Hypothalamus (tissue), 51 donors: ENCODE measurements around the gene PLEKHG4B.
A peak's percentile ranks its signal among the peaks of the same experiment; 100 is the strongest.

Experiments used
- DNase-seq, 51 donors: peaks; one replicate each; lab custom pipeline; 2025; lab: John Stamatoyannopoulos, UW

PLEKHG4B gene

GRCh38 chr5:166441-167372 lies 74.7 kb downstream of the PLEKHG4B start:
- DNase-seq: no peak

- DNase-seq: no peak
Observed at GRCh38 chr5:167511-167910, 75.5 kb downstream of the PLEKHG4B start.

GRCh38 chr5:167982-168660 lies 76.2 kb downstream of the PLEKHG4B start:
- DNase-seq: no peak

DNA sequence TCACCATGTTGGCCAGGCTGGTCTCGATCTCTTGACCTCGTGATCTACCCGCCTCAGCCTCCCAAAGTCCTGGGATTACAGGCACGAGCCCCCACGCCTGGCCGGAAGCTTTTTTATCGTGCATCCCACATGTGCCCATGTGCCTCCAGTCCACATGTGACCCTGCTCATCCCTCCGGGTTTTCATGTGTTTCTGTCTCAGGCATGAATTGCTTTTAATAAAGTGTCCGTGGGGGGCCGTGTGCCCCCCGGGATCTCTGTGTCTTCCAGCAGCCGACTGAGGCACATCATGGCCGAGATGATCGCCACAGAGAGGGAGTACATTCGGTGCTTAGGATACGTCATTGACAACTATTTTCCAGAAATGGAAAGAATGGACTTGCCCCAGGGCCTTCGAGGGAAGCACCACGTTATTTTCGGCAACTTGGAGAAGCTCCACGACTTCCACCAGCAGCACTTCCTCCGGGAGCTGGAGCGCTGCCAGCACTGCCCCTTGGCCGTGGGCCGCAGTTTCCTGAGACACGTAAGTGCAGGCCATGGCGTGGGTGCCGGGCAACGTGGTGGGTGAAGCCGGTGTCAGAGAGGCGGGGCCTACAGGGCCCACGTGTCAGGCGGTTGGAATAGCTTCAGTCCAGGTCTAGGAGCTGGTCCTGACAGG lies 77.2 kb downstream of the PLEKHG4B start:
- DNase-seq: peak in 1 of 51 donors; percentile 15

GRCh38 chr5:169728-170094 lies 77.7 kb downstream of the PLEKHG4B start:
- DNase-seq: no peak

DNA sequence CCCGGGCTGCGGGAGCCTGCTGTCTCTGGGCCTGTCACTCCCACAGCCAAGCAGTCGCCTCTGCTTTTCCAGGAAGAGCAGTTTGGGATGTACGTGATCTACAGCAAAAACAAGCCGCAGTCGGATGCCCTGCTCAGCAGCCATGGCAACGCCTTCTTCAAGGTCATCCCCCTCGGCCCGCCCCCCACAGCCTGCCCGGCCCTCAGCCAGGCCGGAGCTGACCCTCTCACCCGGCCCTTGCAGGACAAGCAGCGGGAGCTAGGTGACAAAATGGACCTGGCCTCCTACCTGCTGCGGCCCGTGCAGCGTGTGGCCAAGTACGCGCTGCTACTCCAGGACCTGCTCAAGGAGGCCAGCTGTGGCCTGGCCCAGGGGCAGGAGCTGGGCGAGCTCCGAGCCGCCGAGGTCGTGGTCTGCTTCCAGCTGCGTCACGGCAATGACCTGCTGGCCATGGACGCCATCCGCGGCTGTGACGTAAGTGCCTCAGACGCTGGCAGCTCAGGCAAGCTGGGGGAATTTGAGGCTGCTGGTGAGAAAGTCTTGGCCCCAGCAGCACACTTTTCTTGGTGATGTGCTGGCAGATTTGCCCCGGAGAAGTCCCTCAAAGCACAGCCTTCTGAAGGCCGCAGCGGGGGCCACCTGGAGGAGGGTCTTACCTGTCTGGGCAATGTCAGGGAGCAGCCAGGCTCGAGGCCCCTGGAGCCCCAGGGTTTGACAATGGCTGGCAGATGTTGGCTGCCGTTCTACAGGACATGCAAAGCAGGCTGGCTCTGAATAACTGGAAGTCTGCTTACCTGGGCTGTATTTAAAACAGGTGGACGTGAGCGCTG lies 79.2 kb downstream of the PLEKHG4B start:
- DNase-seq: no peak

GRCh38 chr5:171801-172331 lies 79.9 kb downstream of the PLEKHG4B start:
- DNase-seq: no peak

DNA sequence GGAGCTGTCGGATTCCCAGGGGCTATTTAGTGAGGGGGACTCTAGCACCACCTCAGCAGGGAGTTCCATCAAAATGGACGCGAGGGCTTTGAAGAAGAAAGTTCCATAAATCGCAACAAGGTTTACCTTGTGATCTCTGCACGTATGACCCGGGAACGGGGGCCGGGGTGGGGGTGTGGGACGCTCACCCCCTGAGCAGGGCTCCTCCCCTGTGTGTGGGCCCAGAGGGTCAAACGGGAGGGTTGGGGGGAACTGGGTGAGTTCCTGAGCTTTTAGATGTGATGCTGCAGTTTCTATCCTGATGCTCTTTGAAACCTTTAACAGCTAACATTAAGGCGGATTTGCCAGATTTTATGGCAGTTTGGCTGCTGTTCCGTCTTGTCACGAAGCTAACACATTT lies 80.5 kb downstream of the PLEKHG4B start:
- DNase-seq: no peak

- DNase-seq: no peak
Observed at GRCh38 chr5:172841-173251, 80.9 kb downstream of the PLEKHG4B start.

GRCh38 chr5:173392-174290 lies 81.7 kb downstream of the PLEKHG4B start:
- DNase-seq: no peak

DNA sequence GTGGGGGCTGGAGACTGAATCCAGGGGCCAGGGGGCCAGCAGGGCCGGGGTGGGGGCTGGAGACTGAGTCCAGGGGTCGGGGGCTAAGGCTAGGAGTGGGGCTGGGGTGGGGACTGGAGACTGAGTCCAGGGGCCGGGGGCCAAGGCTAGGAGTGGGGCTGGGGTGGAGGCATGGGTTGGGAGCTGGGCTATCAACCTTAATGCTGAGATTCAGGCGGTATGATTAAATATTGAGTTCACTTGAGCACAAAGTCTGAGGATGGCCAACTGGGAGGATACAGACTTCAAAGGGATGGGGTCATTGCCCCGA lies 82.3 kb downstream of the PLEKHG4B start:
- DNase-seq: no peak

DNA sequence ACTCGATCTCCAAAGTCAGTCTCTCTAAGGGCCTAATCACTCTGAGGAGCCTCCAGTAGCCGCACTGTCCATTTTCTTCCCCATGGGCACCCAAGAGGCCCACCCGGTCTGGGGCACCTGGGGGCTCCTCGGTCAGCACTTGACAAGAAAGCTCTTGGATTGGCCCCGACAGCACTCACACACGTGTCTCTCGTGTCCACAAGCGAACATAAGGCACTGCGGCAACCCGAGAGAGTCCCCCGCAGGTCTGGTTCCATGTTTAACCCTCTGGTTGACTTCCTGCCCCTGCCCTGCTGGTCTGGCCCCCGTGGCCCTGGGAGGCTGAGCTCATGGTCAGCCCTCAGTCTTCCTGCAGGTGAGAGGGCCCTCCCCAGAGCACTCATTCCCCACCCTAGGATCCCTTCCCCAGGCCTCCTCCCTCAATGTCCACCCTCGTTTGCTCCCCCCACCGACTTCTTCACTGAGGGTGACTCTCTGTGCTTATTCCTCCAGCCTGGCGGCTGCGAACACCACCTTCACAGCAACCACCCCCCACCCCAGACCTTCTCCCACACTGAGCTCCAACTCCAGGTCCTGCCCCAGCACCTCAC lies 83.0 kb downstream of the PLEKHG4B start:
- DNase-seq: no peak

GRCh38 chr5:176296-176823 lies 84.4 kb downstream of the PLEKHG4B start:
- no peak for DNase-seq

DNA sequence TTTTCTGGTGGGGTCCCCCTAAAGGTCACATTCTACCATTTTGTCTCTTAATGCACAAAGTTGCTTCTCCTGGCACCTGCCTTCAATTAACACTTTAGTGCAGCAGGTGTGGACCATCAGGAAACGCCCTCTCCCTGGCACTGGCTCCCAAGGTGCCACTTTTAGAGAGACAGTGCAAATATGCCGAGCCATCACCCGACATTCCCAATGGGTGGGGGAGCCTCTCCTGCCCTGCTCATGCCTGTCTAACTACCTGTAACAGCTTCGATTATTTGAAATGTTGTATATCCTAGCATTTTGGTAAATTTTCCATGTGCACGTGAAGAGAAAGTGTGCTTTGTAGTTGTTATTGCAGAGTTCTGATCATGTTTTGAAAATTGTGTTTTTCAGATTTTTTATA lies 86.1 kb downstream of the PLEKHG4B start:
- DNase-seq: no peak

DNA sequence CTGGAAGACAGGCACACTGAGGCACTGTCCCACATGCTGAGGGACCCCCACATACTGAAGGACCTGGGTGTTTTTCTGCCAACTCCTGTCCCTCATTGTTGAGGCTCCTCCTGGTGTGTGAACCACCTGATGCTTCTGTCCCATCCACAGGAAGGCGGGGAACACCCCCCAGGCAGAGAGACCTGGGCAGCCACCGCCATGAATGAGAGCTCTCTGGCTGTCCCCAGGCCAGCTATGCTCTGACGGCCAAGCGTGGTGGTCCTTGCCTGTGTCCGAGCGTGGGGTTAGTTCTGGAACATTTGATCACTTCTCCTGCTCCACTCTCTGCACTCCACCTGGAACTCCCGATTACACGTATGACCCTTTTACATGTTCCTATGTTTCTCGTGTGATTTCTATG lies 87.4 kb downstream of the PLEKHG4B start:
- DNase-seq: no peak

DNA sequence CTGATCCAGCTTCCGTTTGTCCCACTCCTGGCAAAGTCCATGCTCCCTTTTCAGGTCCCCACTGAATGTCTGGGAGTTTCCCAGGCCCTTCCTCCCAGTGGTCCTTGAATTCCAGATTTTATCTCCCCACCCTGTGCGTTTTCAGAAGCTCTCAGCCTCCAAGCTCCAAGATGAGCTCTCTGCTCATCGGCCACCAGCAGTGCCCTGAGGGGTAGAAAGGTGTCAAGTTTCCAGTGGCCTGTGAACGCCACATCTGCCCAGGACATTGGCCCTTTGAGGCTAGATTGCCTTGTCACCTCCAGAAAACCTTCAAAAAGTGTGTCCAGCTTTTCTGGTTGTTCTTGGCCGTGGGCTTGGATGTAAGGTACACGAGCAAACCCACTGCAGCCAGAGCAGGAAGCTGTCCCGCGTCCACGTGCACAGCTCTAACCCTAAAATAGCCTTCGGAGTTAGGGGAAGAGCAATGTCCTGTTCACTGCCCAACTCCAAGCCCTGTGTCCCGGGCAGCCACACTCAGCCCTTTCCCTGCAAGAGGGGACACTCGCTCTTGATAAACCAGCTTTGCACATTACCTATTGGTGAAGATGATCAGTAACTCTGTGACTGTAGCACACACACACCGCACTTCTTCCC lies 88.4 kb downstream of the PLEKHG4B start:
- no peak for DNase-seq

GRCh38 chr5:181160-181559 lies 89.2 kb downstream of the PLEKHG4B start:
- DNase-seq: no peak

DNA sequence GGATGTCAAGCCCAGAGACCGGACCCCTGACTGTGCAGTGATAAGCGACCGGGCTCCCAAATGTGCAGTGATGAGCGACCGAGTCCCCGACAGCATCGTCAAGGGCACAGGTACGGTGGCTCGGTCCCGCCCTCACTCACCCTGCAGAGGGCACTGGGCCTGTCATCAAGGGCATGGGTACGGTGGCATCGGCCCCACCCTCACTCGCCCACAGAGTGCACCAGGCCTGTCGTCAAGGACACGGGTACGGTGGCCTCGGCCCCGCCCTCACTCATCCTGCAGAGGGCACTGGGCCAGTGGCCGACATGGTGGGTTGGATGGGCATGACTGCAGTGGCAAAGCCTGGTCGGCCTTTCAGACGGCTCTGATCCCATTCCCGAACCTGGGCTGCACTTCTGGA lies 89.6 kb downstream of the PLEKHG4B start:
- DNase-seq: no peak
